Kasumi-1 (cell line): Measurements from ENCODE around the gene SLC22A2.

Source experiments
- DNase-seq, 2 experiments: peaks; one replicate each; lab custom pipeline; 2025; lab: John Stamatoyannopoulos, UW

Gene SLC22A2

GRCh38 chr6:160207618-160208017 lies 51.0 kb downstream of the SLC22A2 start:
- DNase-seq = no peak

GRCh38 chr6:160204710-160205109 lies 53.9 kb downstream of the SLC22A2 start:
- no peak for DNase-seq

DNA sequence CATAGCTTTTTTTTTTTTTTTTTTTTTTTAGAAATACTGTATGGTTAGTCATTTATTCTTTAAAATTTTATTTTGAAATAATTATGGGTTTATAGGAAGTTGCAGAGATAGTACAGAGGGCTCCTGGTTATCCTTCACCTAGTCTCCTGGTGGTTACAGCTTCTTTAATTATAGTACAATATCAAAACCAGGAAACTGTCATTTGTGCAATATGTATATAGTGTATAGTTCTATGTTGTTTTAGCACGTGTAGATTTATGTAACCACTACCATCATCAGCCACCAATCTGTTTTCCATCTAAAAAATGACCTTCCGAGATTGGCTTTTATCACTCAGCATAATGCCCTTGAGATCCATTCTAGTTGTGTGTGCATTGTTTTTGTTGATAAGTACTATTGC lies 54.7 kb downstream of the SLC22A2 start:
- DNase-seq = no peak

DNA sequence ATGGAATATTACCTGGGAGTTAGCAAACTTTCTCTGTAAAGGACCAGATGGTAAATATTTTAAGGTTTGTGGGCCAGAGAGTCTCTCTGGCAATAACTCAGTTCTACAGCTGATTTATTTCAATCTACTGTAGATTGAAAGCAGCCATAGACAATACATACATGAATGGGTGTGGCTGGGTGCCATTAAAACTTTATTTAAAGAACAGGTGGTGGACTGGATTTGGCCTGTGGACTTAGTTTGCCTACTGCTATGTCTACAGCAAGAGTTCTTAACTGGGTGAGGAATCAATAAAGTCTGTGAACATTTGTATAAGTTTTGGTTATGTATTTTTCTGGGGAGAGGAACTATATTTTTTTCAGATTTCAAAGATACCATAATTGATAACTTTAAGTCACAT lies 55.1 kb downstream of the SLC22A2 start:
- DNase-seq = no peak

- no peak for DNase-seq
Measured at GRCh38 chr6:160203076-160203475, 55.5 kb downstream of the SLC22A2 start.

DNA sequence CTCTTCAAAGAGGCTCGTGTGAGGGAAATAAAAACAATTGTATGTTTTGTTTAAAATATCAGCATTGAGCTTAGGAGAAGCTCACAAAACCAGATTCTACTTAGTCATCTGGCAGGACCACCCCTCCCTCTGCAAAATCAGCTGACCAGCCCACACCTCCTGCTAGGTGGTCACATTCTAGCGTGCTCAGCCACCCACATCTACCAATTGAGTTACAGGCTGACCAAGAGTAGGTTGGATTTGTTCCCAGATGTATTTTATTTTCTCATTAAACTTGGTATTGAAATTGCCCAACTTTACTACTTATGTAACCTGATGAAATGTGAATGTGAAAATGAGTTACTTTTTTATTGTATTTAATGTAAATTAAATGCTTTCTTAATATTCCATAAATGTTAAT lies 56.2 kb downstream of the SLC22A2 start:
- DNase-seq = no peak

DNA sequence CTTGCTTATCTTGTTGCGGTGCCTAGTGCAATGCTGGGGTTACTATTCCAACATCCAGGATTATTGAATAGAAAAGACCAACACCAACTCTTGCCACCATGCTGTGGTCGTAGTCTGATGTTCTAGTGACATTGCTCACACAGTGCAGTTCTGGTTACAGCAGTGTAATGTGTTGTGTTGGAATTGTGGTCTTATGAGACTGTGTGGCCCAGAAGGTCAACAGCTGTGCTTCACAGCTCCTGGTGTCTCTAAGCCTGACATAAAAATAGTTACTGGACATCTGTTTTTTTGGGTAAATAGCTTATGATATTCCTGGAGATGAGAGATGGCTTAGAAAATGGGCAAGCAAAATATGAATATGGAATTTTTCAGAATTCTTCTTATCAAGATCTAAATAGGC lies 57.6 kb downstream of the SLC22A2 start:
- DNase-seq = no peak

GRCh38 chr6:160198606-160199211 lies 59.9 kb downstream of the SLC22A2 start:
- DNase-seq = no peak

- no peak for DNase-seq
Measured at GRCh38 chr6:160197662-160198061, 61.0 kb downstream of the SLC22A2 start.

GRCh38 chr6:160194808-160195207 lies 63.8 kb downstream of the SLC22A2 start:
- no peak for DNase-seq

DNA sequence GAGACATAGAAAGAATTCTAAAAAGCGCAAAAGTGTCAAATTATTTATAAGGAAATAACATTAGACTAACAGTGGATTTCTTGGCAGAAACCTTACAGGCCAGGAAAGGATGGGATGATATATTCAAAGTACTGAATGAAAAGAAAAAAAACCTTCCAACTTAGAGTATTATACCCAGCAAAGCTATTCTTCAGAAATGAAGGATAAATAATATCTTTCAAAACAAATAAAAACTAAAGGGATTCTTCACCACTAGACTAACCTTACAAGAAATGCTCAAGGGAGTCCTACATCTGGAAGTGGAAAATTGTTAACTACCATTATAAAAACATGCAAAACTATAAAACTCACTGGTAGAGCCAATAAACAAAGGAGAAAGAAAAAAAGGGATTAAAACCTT lies 65.8 kb downstream of the SLC22A2 start:
- no peak for DNase-seq

DNA sequence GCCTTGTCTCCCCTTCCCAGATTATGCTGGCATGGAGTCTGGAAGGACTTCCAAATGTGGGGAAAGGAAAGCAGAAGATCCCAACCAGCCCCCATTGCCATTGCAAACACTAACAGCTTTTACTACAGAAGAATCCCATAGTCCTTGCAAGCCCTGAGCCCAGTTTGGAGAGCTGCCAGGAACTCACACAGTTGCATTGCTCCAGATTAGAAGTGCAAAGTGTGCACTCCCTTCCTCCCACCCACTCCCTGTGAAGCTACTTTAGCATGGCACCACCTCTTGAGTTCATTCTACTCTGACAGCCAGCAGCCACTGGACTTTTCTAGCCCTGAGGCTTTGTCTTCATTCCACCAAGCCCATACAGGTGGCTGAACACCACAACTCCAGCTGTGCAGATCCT lies 67.6 kb downstream of the SLC22A2 start:
- DNase-seq = no peak

- DNase-seq = no peak
Measured at GRCh38 chr6:160190081-160190480, 68.5 kb downstream of the SLC22A2 start.

- no peak for DNase-seq
Measured at GRCh38 chr6:160188773-160189172, 69.8 kb downstream of the SLC22A2 start.

DNA sequence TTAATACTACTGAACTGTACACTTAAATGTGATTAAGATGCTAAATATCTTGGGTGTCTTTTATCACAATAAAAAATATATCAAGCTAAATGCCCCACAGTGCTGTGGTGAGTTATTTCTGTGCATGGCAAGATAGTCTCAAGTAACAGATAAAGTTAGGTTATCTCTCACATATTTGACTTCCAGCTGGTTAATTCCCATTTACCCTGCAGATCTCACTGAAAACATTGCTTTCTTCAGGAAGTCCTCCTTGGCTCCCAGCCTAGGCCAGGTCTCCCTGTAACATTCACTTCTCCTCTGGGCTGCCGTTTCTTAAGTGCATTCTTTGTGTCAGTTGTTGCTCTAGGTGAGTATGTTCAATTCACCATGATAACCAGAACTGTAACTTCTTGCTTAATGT lies 77.9 kb downstream of the SLC22A2 start:
- no peak for DNase-seq

DNA sequence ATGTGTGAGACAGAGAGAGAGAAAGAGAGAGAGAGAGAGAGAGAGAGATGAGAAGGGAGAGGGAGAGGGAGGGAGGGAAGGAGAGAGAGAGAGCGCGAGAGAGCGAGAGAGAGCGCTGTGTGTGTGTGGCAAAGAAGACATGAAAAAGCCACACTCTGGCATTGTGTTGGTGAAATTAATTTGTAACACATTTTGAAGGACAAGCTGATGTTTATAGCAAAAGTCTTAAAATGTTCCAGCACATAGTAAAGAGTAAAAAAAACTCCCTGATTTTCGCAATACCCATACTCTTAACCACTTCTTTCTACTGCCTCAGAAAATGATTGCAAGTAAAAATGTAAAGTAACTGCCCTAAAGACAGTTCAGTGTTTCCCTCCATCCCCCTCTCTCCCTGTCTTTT lies 80.3 kb downstream of the SLC22A2 start:
- DNase-seq = no peak

- DNase-seq = no peak
Measured at GRCh38 chr6:160177220-160177619, 81.4 kb downstream of the SLC22A2 start.

GRCh38 chr6:160174681-160175080 lies 83.9 kb downstream of the SLC22A2 start:
- no peak for DNase-seq

GRCh38 chr6:160173806-160174527 lies 84.7 kb downstream of the SLC22A2 start:
- DNase-seq = no peak

- no peak for DNase-seq
Measured at GRCh38 chr6:160172704-160173103, 85.9 kb downstream of the SLC22A2 start.

- DNase-seq = no peak
Measured at GRCh38 chr6:160170018-160170680, 88.5 kb downstream of the SLC22A2 start.

- no peak for DNase-seq
Measured at GRCh38 chr6:160167604-160168399, 90.8 kb downstream of the SLC22A2 start.
